ENCODE data around the gene RNU1-3. TPM values are rescaled to one million over a fixed set of nuclear protein-coding genes. Genes with fewer than 3 reads are reported as not detected.
A peak's percentile ranks its signal among the peaks of the same experiment; 100 is the strongest.
"Not testable (repeated sequence)": the region's sequence is repeated elsewhere in the genome, so short reads cannot be mapped to it uniquely, and the experiment has no call there.

RNU1-3 gene
- total RNA-seq, 1 experiment from 2014 or later: 1,685 TPM

- no TSS peak for BruUV-seq (replicated peaks)
- no peak for DNase-seq (ENCODE audit: low read depth, low spot score)
- TF ChIP-seq CTCF (IDR thresholded peaks at IDR 0.05 in 2 of 3, conservative IDR thresholded peaks at IDR 0.05 in 1 of 3; ENCODE audit: borderline replicate concordance in 1 of 3, insufficient read depth in 1 of 3, low read depth in 2 of 3, low read length in 2 of 3) (no peak), POLR2A (IDR thresholded peaks at IDR 0.05; ENCODE audit: borderline replicate concordance, extremely low read depth, insufficient read depth, insufficient read length) (no peak), POLR2AphosphoS5 (IDR thresholded peaks at IDR 0.05; ENCODE audit: low read depth, low read length) (no peak), CEBPB (IDR thresholded peaks at IDR 0.05; ENCODE audit: low read depth) (no peak), ZFX (IDR thresholded peaks at IDR 0.05) (no peak), EGR1 (IDR thresholded peaks at IDR 0.05; ENCODE audit: low read depth) (no peak), ZBTB33 (IDR thresholded peaks at IDR 0.05; ENCODE audit: extremely low read depth, insufficient replicate concordance, low read length) (no peak), ZNF274 (IDR thresholded peaks at IDR 0.05; ENCODE audit: low read depth, low read length) (no peak), SRF (IDR thresholded peaks at IDR 0.05; ENCODE audit: low read depth) (no peak)
- TF ChIP-seq, protein P1, sequence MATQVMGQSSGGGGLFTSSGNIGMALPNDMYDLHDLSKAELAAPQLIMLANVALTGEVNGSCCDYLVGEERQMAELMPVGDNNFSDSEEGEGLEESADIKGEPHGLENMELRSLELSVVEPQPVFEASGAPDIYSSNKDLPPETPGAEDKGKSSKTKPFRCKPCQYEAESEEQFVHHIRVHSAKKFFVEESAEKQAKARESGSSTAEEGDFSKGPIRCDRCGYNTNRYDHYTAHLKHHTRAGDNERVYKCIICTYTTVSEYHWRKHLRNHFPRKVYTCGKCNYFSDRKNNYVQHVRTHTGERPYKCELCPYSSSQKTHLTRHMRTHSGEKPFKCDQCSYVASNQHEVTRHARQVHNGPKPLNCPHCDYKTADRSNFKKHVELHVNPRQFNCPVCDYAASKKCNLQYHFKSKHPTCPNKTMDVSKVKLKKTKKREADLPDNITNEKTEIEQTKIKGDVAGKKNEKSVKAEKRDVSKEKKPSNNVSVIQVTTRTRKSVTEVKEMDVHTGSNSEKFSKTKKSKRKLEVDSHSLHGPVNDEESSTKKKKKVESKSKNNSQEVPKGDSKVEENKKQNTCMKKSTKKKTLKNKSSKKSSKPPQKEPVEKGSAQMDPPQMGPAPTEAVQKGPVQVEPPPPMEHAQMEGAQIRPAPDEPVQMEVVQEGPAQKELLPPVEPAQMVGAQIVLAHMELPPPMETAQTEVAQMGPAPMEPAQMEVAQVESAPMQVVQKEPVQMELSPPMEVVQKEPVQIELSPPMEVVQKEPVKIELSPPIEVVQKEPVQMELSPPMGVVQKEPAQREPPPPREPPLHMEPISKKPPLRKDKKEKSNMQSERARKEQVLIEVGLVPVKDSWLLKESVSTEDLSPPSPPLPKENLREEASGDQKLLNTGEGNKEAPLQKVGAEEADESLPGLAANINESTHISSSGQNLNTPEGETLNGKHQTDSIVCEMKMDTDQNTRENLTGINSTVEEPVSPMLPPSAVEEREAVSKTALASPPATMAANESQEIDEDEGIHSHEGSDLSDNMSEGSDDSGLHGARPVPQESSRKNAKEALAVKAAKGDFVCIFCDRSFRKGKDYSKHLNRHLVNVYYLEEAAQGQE (IDR thresholded peaks at IDR 0.05; ENCODE audit: low read depth): no peak
- TF ChIP-seq, protein P2, sequence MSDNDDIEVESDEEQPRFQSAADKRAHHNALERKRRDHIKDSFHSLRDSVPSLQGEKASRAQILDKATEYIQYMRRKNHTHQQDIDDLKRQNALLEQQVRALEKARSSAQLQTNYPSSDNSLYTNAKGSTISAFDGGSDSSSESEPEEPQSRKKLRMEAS (IDR thresholded peaks at IDR 0.05): no peak
These were observed 36.0 kb downstream of the RNU1-3 start for GRCh38 chr1:16630661-16631247.

GRCh38 chr1:16629916-16630530, 36.7 kb downstream of the RNU1-3 start:
- H3K27me3 ChIP-seq (ENCODE audit: insufficient read depth, low read length); H3K4me3 ChIP-seq (replicated peaks in 1 of 2; ENCODE audit: low read depth in 1 of 2, low read length in 2 of 2); H3K4me2 ChIP-seq (ENCODE audit: low read length); POLR2A ChIA-PET; H4K20me1 ChIP-seq (ENCODE audit: insufficient read depth); RAD21 ChIA-PET (ENCODE audit: low non-redundant PET in 1 of 2, low total read pairs in 2 of 2, uncharacterized antibody in 2 of 2, unreplicated experiment in 2 of 2); H3K9me3 ChIP-seq (ENCODE audit: control insufficient read depth in 1 of 2, insufficient read depth in 1 of 2, low read depth in 1 of 2, low read length in 2 of 2); BruUV-seq (replicated peaks); DNase-seq (ENCODE audit: low read depth, low spot score); H3K9ac ChIP-seq (ENCODE audit: low read length); CTCF ChIA-PET; H3K9me2 ChIP-seq (ENCODE audit: insufficient read depth); H3K27ac ChIP-seq (ENCODE audit: low read depth, low read length); intact Hi-C loops (cut with micrococcal nuclease); H2AFZ ChIP-seq (ENCODE audit: low read depth, low read length, poor library complexity, severe bottlenecking); H3K79me2 ChIP-seq (ENCODE audit: insufficient read depth, low read length); H3K4me1 ChIP-seq (ENCODE audit: control insufficient read depth in 1 of 2, insufficient read depth in 2 of 2, low read length in 2 of 2): not testable (repeated sequence)
- peaks cover 44 to 49% of the 10 kb centered on the region in 2 experiments; a peak in 3 of 4 replicates for H3K36me3 ChIP-seq (ENCODE audit: control insufficient read depth in 1 of 2, insufficient read depth in 2 of 2, low read length in 2 of 2)
- ATAC-seq: peak; percentile 55

More at GRCh38 chr1:16630661-16631247, 36.0 kb downstream of the RNU1-3 start:
- ATAC-seq: no peak
- ChIA-PET CTCF (interaction anchor here (1.2 kb wide), 1 partner anchor 10 kb away, joined by 4 read pairs; no protein-coding TSS in a partner anchor), POLR2A (no interaction called here), RAD21 (ENCODE audit: low non-redundant PET in 1 of 2, low total read pairs in 2 of 2, uncharacterized antibody in 2 of 2, unreplicated experiment in 2 of 2) (no interaction called here)
- Histone ChIP-seq H3K9me3 (ENCODE audit: control insufficient read depth in 1 of 2, insufficient read depth in 1 of 2, low read depth in 1 of 2, low read length in 2 of 2) (no peaks in the 10 kb centered on the region), H3K9ac (ENCODE audit: low read length) (no peak overlapping the region), H3K4me2 (ENCODE audit: low read length) (no peak overlapping the region), H3K79me2 (ENCODE audit: insufficient read depth, low read length) (peaks cover 10% of the 10 kb centered on the region), H4K20me1 (ENCODE audit: insufficient read depth) (no peaks in the 10 kb centered on the region), H3K27ac (ENCODE audit: low read depth, low read length) (no peak overlapping the region; the same call in 1 of the 2 replicates), H3K27me3 (ENCODE audit: insufficient read depth, low read length) (no peaks in the 10 kb centered on the region), H2AFZ (ENCODE audit: low read depth, low read length, poor library complexity, severe bottlenecking) (no peak overlapping the region), H3K9me2 (ENCODE audit: insufficient read depth) (no peaks in the 10 kb centered on the region), H3K4me3 (replicated peaks in 1 of 2; ENCODE audit: low read depth in 1 of 2, low read length in 2 of 2) (no peak overlapping the region), H3K36me3 (ENCODE audit: control insufficient read depth in 1 of 2, insufficient read depth in 2 of 2, low read length in 2 of 2) (peaks cover 41 to 44% of the 10 kb centered on the region in 2 experiments; a peak in 3 of 4 replicates), H3K4me1 (ENCODE audit: control insufficient read depth in 1 of 2, insufficient read depth in 2 of 2, low read length in 2 of 2) (no peaks in the 10 kb centered on the region)
- intact Hi-C loops (cut with micrococcal nuclease): no loop called here

Measured in HCT116 (cell line).